Measurements from ENCODE around the gene RAF1.
"Not testable (repeated sequence)": the region's sequence is repeated elsewhere in the genome, so short reads cannot be mapped to it uniquely, and the experiment has no call there.

The RAF1 gene

GRCh38 chr3:12663936-12664908, at the start of gene RAF1:
TSS of gene RAF1 (minus strand) at chr3:12664117. CDS start at chr3:12618721, 45,396 bp downstream.
- peak; percentile 88 to 92 for DNase-seq (ENCODE audit: low read depth in 2 of 2)

- DNase-seq (ENCODE audit: low read depth in 2 of 2), result no peak
These were observed 46.1 kb upstream of the RAF1 start for GRCh38 chr3:12710062-12710461.

- DNase-seq (ENCODE audit: low read depth in 2 of 2), result no peak
These were observed 45.4 kb upstream of the RAF1 start for GRCh38 chr3:12709334-12709733.

GRCh38 chr3:12708584-12709192, 44.8 kb upstream of the RAF1 start:
- peak in 1 of 2 experiments; percentile 14 for DNase-seq (ENCODE audit: low read depth in 2 of 2)

- no peak for DNase-seq (ENCODE audit: low read depth in 2 of 2)
These were observed 43.5 kb upstream of the RAF1 start for GRCh38 chr3:12707449-12707848.

- peak in 1 of 2 experiments; percentile 28 for DNase-seq (ENCODE audit: low read depth in 2 of 2)
These were observed 42.8 kb upstream of the RAF1 start for GRCh38 chr3:12706504-12707253.

- peak in 1 of 2 experiments; percentile 49 for DNase-seq (ENCODE audit: low read depth in 2 of 2)
These were observed 42.1 kb upstream of the RAF1 start for GRCh38 chr3:12705981-12706380.

GRCh38 chr3:12705374-12705926, 41.5 kb upstream of the RAF1 start:
- no peak for DNase-seq (ENCODE audit: low read depth in 2 of 2)

- DNase-seq (ENCODE audit: low read depth in 2 of 2), result no peak
These were observed 38.6 kb upstream of the RAF1 start for GRCh38 chr3:12702501-12702900.

GRCh38 chr3:12701601-12702000, 37.7 kb upstream of the RAF1 start:
- DNase-seq (ENCODE audit: low read depth in 2 of 2), result not testable (repeated sequence)

- no peak for DNase-seq (ENCODE audit: low read depth in 2 of 2)
These were observed 36.9 kb upstream of the RAF1 start for GRCh38 chr3:12700800-12701199.

- DNase-seq (ENCODE audit: low read depth in 2 of 2), result no peak
These were observed 32.0 kb upstream of the RAF1 start for GRCh38 chr3:12695916-12696315.

GRCh38 chr3:12695112-12695511, 31.2 kb upstream of the RAF1 start:
- no peak for DNase-seq (ENCODE audit: low read depth in 2 of 2)

GRCh38 chr3:12692444-12692843, 28.5 kb upstream of the RAF1 start:
- DNase-seq (ENCODE audit: low read depth in 2 of 2), result no peak

GRCh38 chr3:12689997-12690711, 26.2 kb upstream of the RAF1 start:
- no peak for DNase-seq (ENCODE audit: low read depth in 2 of 2)

- DNase-seq (ENCODE audit: low read depth in 2 of 2), result no peak
These were observed 24.0 kb upstream of the RAF1 start for GRCh38 chr3:12687948-12688347.

- no peak for DNase-seq (ENCODE audit: low read depth in 2 of 2)
These were observed 22.2 kb upstream of the RAF1 start for GRCh38 chr3:12686096-12686495.

- DNase-seq (ENCODE audit: low read depth in 2 of 2), result no peak
These were observed 18.1 kb upstream of the RAF1 start for GRCh38 chr3:12681943-12682390.

- DNase-seq (ENCODE audit: low read depth in 2 of 2), result no peak
These were observed 17.4 kb upstream of the RAF1 start for GRCh38 chr3:12681089-12681942.

- DNase-seq (ENCODE audit: low read depth in 2 of 2), result no peak
These were observed 15.6 kb upstream of the RAF1 start for GRCh38 chr3:12679468-12679867.
